HG03280 (cell line): ENCODE measurements around the gene ANKRD33.
"Not testable (repeated sequence)": the region's sequence is repeated elsewhere in the genome, so short reads cannot be mapped to it uniquely, and the experiment has no call there.

Source experiments
- ATAC-seq: cut with Tn5 transposase; IDR thresholded peaks from one replicate; pipeline ENCODE4 v1.9.1; 2021; ENCODE audit warnings: mild to moderate bottlenecking, moderate library complexity; ENCODE audit not compliant: unreplicated experiment

The ANKRD33 gene

DNA sequence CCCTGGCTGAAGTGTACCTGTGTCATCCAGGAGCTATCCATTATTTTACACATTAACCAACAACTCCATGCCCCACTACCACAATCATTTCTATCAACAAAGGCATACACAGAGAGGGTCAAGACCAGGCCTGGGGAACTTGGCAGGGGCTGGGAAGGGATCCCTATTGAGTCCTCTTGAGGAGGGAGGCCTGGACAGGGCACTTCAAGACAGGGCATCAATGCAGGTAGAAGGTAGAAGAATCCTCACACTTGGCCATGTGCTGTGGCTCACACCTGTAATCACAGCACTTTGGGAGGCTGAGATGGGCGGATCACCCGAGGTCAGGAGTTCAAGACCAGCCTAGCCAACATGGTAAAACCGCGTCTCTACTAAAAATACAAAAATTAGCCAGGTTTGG, 13.4 kb upstream of the ANKRD33 start:
- no peak for ATAC-seq

GRCh38 chr12:51879102-51879501, 8.8 kb upstream of the ANKRD33 start:
- ATAC-seq: no peak

DNA sequence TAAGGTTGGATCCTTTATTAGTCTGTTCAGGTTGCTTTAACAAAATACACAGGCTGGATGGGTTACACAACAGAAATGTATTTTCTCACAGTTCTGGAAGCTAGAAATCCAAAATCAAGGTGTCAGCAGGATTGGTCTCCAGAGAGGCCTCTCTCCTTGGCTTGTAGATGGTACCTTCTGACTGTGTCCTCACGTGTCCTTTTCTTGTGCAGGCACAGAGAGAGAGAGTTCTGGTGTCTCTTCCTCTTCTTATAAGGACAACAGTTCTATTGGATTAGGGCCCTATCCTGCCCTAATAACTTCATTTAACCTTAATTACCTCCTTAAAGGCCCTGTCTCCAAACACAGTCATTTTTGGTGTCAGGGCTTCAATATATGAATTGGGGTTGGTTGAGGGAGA, 4.6 kb upstream of the ANKRD33 start:
- no peak for ATAC-seq

- no peak for ATAC-seq
These were observed 3.8 kb upstream of the ANKRD33 start for GRCh38 chr12:51883998-51884675.

DNA sequence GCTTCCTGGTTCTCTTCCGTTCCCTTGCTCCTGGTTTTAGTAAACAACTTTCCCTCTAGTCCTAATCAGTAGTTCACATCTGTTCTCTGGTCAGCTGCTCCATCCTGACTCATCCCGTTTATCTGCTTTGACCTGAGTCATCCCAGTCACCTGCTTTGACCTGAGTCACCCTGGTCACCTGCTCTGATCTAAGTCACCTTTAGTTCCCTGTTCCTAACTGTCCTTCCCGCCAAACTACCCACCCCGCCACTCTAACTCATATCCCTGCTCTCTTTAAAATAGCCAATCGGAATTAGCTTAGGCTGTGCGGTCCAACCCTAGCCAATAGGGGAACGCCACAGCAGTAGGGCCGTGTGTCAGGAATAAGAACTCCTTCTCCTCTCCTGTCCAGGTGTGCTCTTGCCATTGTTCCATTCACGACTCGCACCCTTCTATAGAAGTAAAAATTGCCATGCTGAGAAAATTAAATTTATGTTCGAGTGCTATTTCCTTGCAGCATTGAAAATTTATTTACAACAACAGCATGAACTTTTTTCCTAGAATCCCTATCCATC, 3.1 kb upstream of the ANKRD33 start:
- no peak for ATAC-seq

DNA sequence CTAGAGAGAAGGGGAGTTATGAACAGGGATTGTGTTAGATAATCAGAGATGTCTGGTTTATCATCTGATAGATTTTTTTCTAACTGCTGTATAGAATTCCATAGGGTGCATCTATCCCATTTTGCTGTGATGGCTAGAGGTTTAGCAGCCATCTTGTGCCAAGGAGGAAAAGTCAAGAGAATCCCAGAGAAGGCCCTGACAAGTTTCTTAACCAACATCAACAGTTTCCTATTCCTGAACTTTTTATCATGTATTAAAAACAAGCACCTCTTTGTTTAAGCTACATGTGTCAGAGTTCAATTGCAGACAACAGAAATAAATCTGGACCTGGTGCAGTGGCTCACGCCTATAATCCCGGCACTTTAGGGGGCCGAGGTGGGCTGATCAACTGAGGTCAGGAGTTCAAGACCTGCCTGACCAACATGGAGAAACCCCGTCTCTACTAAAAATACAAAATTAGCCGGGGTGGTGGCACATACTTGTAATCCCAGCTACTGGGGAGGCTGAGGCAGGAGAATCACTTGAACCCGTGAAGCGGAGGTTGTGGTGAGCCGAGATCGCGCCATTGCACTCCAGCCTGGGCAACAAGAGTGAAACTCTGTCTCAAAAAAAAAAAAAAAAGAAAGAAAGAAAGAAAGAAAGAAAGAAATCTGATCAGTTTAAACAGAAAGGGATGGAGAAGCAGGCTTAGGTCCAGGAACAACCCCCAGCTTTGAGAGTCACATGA, 2.4 kb upstream of the ANKRD33 start:
- not testable (repeated sequence) for ATAC-seq

GRCh38 chr12:51886021-51886710, 1.7 kb upstream of the ANKRD33 start:
- ATAC-seq: no peak

DNA sequence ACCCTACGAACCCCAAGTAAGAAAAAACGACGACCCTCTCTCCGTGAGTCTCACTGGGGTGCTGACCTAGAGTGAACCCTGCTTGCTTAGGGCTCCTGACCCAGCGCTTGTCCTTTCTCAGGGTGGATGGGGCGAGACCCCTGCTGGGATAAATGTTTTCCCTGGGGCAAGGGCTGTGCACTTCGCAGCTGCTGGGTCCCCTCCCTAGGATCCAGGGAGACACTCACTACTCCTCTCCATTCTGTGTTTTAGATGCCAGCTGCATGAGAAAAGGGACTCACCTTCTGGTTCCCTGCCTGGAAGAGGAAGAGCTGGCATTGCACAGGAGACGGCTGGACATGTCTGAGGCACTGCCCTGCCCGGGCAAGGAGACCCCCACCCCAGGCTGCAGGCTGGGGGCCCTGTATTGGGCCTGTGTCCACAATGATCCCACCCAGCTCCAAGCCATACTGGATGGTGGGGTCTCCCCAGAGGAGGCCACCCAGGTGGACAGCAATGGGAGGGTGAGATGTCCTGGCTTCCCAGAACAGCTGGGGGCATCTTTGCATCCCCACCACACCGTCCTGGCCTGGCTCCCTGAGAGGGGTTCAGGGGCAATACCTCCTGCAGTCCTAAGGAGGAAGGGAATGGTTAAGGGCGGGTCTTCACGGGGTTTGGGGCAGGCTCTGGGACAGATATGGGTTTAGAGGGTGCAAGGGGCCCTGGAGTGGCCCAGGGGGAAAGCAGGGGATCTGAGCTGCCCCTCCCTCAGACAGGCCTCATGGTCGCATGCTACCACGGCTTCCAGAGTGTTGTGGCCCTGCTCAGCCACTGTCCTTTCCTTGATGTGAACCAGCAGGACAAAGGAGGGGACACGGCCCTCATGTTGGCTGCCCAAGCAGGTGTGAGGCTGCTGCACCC, 663 bp downstream of the ANKRD33 start:
- ATAC-seq: no peak

DNA sequence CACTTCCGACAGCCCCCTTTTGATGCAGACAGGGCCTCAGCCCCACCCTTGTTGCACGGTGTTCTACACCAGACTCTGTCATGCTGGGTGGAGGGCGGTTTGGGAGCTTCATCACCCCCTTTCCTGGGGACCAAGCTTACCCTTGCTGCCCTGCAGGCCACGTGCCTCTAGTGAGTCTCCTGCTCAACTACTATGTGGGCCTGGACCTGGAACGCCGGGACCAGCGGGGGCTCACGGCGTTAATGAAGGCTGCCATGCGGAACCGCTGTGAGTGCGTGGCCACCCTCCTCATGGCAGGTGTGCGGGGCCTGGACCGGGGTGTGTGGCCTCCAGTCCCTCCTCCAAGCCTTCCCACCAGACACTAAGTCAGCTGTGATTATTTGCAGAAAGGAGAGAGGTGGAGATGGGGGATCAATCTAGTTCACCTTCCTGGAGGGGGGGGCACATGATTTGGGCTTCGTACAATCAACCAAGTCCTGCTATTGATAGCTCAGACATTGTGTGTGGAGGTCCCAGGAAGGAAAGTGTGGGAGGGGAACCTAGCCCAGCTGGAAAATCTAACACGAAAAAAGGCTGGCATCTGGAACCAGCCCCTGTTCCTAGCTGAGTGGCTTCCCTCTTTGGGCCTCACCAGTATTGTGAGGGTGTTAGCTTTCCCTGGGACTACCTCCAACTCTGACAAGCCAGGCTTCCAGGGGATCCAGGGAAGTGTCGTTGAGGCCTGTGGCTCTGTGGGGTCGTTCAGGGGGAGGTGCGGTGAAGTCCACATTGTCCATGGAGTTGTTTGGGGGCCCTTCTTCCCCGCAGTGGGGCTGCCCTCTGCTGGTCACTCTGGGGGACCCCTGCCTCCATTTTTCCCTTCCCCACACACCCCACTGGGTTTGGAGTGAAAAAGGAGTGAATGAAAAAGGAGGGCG, 1.6 kb downstream of the ANKRD33 start:
- ATAC-seq: no peak

DNA sequence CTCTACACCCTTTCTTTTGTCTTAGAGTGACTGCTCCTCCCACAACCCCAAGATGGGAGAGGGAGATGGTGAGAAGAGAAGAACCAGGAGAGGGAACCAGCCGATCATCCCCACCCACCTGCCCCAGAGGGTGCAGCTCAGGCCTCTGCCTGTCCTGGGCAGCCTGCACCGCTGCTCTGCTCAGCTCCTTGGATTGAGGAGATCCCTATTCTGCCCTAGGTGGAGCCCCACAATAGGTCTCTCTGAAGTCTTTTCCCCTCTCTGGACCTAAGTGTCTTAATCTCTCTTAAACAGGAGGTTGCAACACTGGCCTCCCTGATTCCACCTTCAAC, 2.2 kb downstream of the ANKRD33 start:
- no peak for ATAC-seq

GRCh38 chr12:51890511-51891171, 2.7 kb downstream of the ANKRD33 start:
- ATAC-seq: no peak

DNA sequence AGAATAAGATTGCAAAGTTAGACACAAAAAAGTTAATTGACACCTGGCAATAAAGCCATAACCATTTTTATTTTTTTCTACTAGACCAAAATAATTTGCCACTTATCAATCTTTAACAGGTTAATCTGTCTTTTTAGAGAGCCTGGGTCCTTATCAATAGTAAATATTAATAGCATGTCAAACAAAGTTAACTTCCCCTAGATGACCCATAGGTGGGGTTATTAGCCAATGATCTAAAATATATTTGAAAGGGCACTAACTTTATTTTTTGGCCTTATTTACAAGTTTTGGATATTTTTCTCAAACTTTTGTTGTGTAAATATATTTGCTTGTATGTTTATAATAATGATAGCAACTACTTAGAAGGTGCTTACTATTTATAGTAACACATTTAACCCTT, 3.9 kb downstream of the ANKRD33 start:
- no peak for ATAC-seq

DNA sequence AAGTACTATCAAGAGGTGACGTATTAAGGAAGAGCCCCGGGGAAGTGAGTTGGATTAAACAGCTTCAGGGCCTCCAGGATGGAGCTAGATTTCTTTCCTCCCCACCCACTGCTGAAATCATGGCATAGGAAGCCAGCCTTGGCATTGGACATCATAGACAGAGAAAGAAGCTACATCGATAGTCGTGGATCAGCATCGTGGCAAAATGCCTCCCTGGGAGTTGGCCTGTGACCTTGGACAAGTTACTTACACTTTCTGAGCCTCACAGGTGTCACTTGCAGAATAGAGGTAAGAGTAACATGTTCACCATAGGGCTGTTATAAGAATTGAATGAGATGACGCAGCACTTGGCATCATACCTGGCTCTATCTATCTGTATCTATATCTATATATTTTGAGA, 5.9 kb downstream of the ANKRD33 start:
- ATAC-seq: no peak

DNA sequence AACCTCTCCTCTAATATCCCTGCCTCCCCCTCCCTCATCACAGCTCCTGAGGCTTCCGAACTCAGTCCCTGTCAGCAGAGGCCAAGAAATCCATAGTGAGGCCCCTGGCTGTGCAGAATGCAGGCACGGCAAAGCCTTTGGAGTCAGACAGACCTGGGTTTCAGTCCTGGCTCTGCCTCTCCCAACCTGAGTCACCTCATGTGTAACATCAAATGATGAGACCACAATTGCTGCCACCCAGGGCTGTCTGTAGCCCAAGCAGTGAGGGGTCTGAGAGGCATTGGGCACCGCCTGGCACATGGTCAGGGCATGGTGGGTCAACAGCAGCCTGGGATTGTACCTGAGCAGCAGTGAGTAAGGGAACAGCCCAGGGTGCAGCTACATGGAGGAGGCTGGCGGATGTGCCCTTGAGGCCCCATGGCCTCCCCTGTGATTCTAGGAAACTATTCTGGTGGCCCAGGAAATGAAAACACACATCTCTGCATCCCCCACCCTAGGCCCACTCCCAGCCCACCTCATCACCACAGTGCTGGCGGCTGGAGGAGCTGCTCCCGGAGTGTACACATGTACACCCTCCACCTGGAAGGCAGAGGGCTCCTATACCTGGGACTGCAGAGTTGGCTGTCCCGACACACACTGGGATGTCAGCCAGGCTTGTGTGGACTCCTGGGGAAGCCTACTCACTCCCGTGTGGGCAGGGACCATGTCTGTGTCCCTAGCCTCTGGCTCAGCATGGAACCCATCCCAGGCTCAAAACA, 7.7 kb downstream of the ANKRD33 start:
- ATAC-seq: no peak

DNA sequence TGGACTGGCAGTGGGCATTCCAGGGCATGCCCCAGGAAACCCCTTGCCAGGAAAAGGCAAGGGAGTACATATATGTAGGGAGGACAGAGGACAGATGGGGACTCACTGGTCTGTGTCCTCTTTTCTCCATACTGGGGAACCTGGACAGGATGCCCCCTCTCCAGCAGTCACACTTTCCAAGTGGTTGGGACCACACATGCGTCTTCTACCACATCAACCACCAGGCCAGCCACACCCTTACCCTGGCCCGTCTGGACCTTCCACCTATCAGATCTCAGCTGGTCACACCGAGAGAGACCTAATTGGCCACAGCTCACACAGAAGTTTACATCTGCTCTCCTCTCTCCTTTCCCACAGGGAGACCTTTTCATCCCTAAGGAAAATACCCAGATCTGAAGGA, 8.3 kb downstream of the ANKRD33 start:
- no peak for ATAC-seq

- ATAC-seq: no peak
These were observed 9.3 kb downstream of the ANKRD33 start for GRCh38 chr12:51897181-51897580.

- no peak for ATAC-seq
These were observed 10.6 kb downstream of the ANKRD33 start for GRCh38 chr12:51898506-51898905.

DNA sequence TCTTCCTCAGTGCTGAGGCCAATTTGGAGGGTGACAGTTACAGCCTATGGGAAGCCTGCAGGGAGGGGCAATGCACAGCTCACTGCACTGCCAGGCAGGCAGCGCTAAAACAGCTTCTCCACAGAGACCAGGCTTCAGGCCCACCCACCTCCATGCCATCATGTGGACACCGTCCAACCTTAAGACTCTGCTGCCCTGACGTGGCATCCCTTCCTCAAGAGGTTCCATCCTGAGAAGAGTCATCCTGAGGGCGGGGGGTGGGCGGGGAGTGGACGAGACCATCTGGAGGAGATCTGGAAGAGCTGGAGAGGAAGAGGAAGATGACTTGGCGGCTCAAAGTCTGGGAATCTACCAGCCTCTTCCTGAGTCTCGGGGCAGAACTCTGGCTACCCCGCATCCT, 11.0 kb downstream of the ANKRD33 start:
- no peak for ATAC-seq
